ENCODE measurements around the gene NEO1. TPM values are rescaled to one million over a fixed set of nuclear protein-coding genes. Genes with fewer than 3 reads are reported as not detected.

NEO1 gene
- total RNA-seq, 1 donor from 2014 or later, result 9.8 TPM

GRCh38 chr15:73110201-73110600, 57.9 kb downstream of the NEO1 start:
- intact Hi-C loops (cut with micrococcal nuclease), result no loop called here
- Mint-ChIP-seq H3K4me1 (ENCODE audit: low read depth) (no peaks in the 10 kb centered on the region), H3K4me3 (ENCODE audit: low read depth) (no peak overlapping the region)

GRCh38 chr15:73114064-73114463, 61.8 kb downstream of the NEO1 start:
- intact Hi-C loops (cut with micrococcal nuclease), result no loop called here
- Mint-ChIP-seq H3K27ac (no peak overlapping the region), H3K4me1 (ENCODE audit: low read depth) (no peaks in the 10 kb centered on the region), H3K4me3 (ENCODE audit: low read depth) (no peak overlapping the region), H3K27me3 (ENCODE audit: low read depth) (peaks cover 16% of the 10 kb centered on the region), H3K36me3 (ENCODE audit: low read depth) (no peaks in the 10 kb centered on the region), H3K9me3 (no peaks in the 10 kb centered on the region)
- no peak for DNase-seq (ENCODE audit: low spot score)

More at GRCh38 chr15:73110201-73110600, 57.9 kb downstream of the NEO1 start:
- Mint-ChIP-seq H3K9me3 (no peaks in the 10 kb centered on the region), H3K36me3 (ENCODE audit: low read depth) (no peaks in the 10 kb centered on the region), H3K27me3 (ENCODE audit: low read depth) (peaks cover 19% of the 10 kb centered on the region), H3K27ac (no peak overlapping the region)
- no peak for DNase-seq (ENCODE audit: low spot score)

DNA sequence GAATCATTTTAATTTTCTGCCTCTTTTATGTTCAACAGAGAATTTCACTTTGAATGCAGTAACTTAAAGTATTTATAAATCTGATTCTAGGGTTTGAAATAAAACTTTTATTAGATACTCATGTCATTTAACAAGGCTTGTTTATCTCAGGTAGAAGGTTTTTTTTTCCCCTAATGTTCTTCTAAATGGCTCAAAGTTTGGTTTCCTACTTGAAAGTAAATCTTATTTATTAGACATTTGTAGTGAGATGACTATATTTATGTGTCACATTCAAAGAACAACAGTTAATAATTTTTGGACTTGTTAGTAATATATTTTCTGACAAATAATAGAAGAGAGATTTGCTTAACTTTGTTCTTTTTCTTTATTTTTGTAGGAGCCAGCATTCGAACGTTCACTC, 63.9 kb downstream of the NEO1 start:
- no peaks in the 10 kb centered on the region for H3K36me3 Mint-ChIP-seq (ENCODE audit: low read depth)
- H3K27ac Mint-ChIP-seq, result no peak overlapping the region
- no peaks in the 10 kb centered on the region for H3K9me3 Mint-ChIP-seq
- no peak overlapping the region for H3K4me3 Mint-ChIP-seq (ENCODE audit: low read depth)
- H3K4me1 Mint-ChIP-seq (ENCODE audit: low read depth), result no peaks in the 10 kb centered on the region
- DNase-seq (ENCODE audit: low spot score), result no peak
- intact Hi-C loops (cut with micrococcal nuclease), result no loop called here
- H3K27me3 Mint-ChIP-seq (ENCODE audit: low read depth), result peaks cover 6% of the 10 kb centered on the region

DNA sequence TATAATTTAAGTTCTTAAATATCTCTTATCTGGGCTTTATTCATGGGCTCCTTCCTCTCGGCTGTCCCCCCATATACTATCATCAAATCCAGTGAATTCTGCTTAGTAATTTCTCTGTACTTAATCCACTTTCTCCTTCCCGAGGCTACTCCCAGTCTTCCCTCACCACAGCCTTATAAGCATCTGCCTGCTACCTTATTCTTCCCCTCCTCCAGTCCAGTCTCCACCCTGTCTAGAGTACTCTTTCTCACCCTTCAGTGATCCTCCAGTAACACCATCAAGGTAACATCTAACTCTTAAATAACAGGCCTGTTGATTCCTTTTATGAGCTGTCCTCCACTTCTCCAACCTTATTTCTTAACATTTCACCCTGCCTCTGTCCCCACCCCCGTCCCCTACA, 65.8 kb downstream of the NEO1 start:
- Mint-ChIP-seq H3K27ac (no peak overlapping the region), H3K4me1 (ENCODE audit: low read depth) (no peaks in the 10 kb centered on the region), H3K36me3 (ENCODE audit: low read depth) (no peaks in the 10 kb centered on the region), H3K4me3 (ENCODE audit: low read depth) (no peak overlapping the region), H3K9me3 (no peaks in the 10 kb centered on the region), H3K27me3 (ENCODE audit: low read depth) (peaks cover 2% of the 10 kb centered on the region)
- intact Hi-C loops (cut with micrococcal nuclease), result no loop called here
- DNase-seq (ENCODE audit: low spot score), result no peak

- peaks cover 10% of the 10 kb centered on the region for H3K4me1 Mint-ChIP-seq (ENCODE audit: low read depth)
- H3K4me3 Mint-ChIP-seq (ENCODE audit: low read depth), result no peak overlapping the region
- DNase-seq (ENCODE audit: low spot score), result no peak
- peaks cover 2% of the 10 kb centered on the region for H3K27me3 Mint-ChIP-seq (ENCODE audit: low read depth)
- intact Hi-C loops (cut with micrococcal nuclease), result no loop called here
- no peaks in the 10 kb centered on the region for H3K9me3 Mint-ChIP-seq
- no peak overlapping the region for H3K27ac Mint-ChIP-seq
- H3K36me3 Mint-ChIP-seq (ENCODE audit: low read depth), result no peaks in the 10 kb centered on the region
Measured at GRCh38 chr15:73119478-73119877, 67.2 kb downstream of the NEO1 start.

DNA sequence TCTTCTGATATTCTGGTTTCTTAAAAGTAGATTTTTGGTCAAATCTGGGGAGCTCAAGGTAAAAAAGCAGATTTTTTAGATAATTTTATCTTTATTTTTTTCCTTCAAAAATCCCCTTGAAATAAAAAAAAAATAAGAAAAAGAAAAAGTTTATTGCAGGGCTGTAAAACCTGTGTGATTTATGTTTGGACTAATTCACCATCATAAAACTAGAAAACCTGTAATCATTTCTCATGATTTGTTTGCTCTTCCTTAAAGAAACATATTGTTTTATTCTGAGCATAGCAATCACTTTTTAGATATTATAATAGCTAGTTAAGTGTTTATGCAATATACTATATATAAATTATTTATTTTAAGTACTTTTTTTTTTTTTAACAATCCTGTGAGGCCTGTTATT, 68.0 kb downstream of the NEO1 start:
- Mint-ChIP-seq H3K4me3 (ENCODE audit: low read depth) (no peak overlapping the region), H3K27ac (no peak overlapping the region), H3K36me3 (ENCODE audit: low read depth) (no peaks in the 10 kb centered on the region), H3K9me3 (no peaks in the 10 kb centered on the region), H3K27me3 (ENCODE audit: low read depth) (peaks cover 2% of the 10 kb centered on the region), H3K4me1 (ENCODE audit: low read depth) (peaks cover 17% of the 10 kb centered on the region)
- intact Hi-C loops (cut with micrococcal nuclease), result loop anchor here (10.0 kb wide), 1 partner anchor 125 kb away; no protein-coding TSS in a partner anchor
- no peak for DNase-seq (ENCODE audit: low spot score)

- H3K36me3 Mint-ChIP-seq (ENCODE audit: low read depth), result no peaks in the 10 kb centered on the region
- peaks cover 19% of the 10 kb centered on the region for H3K4me1 Mint-ChIP-seq (ENCODE audit: low read depth)
- no peak overlapping the region for H3K4me3 Mint-ChIP-seq (ENCODE audit: low read depth)
- H3K27ac Mint-ChIP-seq, result no peak overlapping the region
- H3K27me3 Mint-ChIP-seq (ENCODE audit: low read depth), result no peaks in the 10 kb centered on the region
- DNase-seq (ENCODE audit: low spot score), result no peak
- intact Hi-C loops (cut with micrococcal nuclease), result loop anchor here (10.0 kb wide), 1 partner anchor 120 kb away; no protein-coding TSS in a partner anchor
- no peaks in the 10 kb centered on the region for H3K9me3 Mint-ChIP-seq
Measured at GRCh38 chr15:73125219-73125618, 73.0 kb downstream of the NEO1 start.

DNA sequence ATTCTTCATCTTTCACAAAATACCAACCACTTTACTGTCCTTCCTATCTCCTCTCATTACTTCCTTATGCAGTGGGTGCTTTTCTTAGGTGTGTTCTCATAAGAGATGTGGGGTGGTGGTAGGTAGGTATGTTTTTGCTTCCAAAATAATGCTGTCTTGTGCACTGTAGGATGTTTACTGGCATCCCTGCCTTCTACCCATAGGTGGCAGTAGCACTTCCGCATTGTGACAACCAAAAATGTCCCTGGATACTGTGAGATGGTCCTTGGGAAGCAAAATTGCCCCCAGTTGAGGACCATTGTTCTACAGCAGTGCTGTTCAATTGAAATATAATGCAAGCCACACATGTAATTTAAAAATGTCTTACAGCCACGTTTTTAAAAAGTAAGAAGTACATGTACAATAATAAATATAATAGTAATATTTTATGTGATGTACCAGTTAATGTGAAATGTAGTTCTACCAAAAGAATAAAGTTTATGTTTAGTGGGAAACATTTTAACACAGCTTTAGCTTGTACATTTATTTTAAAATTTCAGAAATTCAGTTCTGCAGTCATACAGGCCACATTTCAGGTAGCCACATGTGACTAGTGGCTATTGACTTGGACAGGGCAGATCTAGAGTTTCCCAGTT, 75.2 kb downstream of the NEO1 start:
- Mint-ChIP-seq H3K27ac (peak overlapping the region; percentile 26), H3K9me3 (no peaks in the 10 kb centered on the region), H3K36me3 (ENCODE audit: low read depth) (no peaks in the 10 kb centered on the region), H3K4me1 (ENCODE audit: low read depth) (peaks cover 19% of the 10 kb centered on the region), H3K27me3 (ENCODE audit: low read depth) (no peaks in the 10 kb centered on the region), H3K4me3 (ENCODE audit: low read depth) (no peak overlapping the region)
- no peak for DNase-seq (ENCODE audit: low spot score)
- intact Hi-C loops (cut with micrococcal nuclease), result loop anchor here (2.0 to 10.0 kb wide), 2 partner anchors 13 to 117 kb away; no protein-coding TSS in a partner anchor

- Mint-ChIP-seq H3K9me3 (no peaks in the 10 kb centered on the region), H3K27ac (no peak overlapping the region), H3K4me1 (ENCODE audit: low read depth) (peaks cover 2% of the 10 kb centered on the region), H3K4me3 (ENCODE audit: low read depth) (no peak overlapping the region), H3K36me3 (ENCODE audit: low read depth) (no peaks in the 10 kb centered on the region), H3K27me3 (ENCODE audit: low read depth) (no peaks in the 10 kb centered on the region)
- DNase-seq (ENCODE audit: low spot score), result no peak
- intact Hi-C loops (cut with micrococcal nuclease), result no loop called here
Measured at GRCh38 chr15:73130830-73131229, 78.6 kb downstream of the NEO1 start.

GRCh38 chr15:73134196-73134595, 81.9 kb downstream of the NEO1 start:
- no peaks in the 10 kb centered on the region for H3K36me3 Mint-ChIP-seq (ENCODE audit: low read depth)
- H3K4me1 Mint-ChIP-seq (ENCODE audit: low read depth), result peaks cover 3% of the 10 kb centered on the region
- intact Hi-C loops (cut with micrococcal nuclease), result no loop called here
- no peak overlapping the region for H3K4me3 Mint-ChIP-seq (ENCODE audit: low read depth)
- H3K9me3 Mint-ChIP-seq, result no peaks in the 10 kb centered on the region
- H3K27me3 Mint-ChIP-seq (ENCODE audit: low read depth), result no peaks in the 10 kb centered on the region
- no peak for DNase-seq (ENCODE audit: low spot score)
- no peak overlapping the region for H3K27ac Mint-ChIP-seq

DNA sequence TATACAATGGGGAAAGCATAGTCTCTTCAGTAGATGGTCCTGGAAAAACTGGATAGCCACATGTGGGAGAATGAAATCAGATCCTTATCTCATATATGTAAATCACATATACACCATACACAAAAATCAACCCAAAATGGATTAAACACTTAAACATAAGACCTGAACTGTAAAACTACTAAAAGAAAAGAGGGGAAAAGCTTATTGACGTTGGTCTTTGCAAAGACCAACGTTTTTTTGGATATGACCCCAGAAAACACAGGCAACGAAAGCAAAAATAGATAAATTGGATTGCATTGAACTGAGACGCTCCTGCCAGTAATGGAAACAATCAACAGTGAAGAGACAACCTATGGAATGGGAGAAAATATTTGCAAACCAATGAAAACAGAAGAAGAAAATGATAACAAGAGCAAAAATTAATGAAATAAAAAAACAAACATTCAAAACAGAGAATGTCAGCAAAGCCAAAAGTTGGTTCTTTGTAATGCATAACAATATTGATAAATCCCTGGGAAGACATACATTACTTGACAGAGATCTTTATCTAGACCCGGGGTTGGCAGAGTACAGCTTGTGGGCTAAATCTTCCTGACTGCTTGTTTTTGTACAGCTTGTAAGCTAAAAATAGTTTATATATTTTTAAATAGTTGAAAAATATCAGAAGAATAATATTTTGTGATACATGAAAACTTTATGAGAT, 86.9 kb downstream of the NEO1 start:
- Mint-ChIP-seq H3K4me3 (ENCODE audit: low read depth) (no peak overlapping the region), H3K4me1 (ENCODE audit: low read depth) (peaks cover 39% of the 10 kb centered on the region)
- intact Hi-C loops (cut with micrococcal nuclease), result no loop called here

DNA sequence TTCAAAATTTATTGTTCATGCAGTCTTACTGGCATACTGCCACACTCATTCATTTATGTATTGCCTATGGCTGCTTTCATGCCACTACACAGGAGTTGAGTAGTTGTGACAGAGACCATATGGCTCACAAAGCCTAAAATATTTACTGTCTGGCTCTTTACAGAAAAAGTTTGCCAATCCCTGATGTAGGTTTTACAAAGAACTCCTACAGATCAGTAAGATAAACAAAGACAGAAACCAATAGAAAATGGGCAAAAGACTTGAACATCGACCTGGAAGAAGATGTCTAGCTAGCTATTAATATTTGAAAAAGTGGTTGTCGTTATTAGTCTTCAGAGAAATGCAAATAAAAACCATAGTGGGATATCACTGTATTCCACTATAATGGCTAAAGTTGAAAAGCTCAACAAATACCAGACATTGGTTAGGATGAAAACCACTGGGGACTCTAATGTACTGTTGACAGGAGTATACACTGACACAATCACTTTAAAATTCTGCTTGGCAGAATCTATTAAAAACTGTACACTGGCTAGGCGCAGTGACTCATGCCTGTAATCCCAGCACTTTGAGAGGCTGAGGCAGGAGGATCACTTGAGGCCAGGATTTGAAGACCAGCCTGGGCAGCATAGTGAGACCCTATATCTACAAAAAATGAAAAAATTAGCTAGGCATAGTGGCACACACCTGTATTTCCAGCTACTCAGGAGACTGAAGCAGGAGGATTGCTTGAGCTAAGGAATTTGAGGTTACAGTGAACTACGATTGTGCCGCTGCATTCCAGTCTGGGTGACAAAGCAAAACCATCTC, 87.7 kb downstream of the NEO1 start:
- peak overlapping the region; percentile 12 for H3K27ac Mint-ChIP-seq
- intact Hi-C loops (cut with micrococcal nuclease), result loop anchor here (2.0 to 10.0 kb wide), 5 partner anchors 13 to 915 kb away; partner anchors contain the start of genes ADPGK and NEO1
- no peak overlapping the region for H3K4me3 Mint-ChIP-seq (ENCODE audit: low read depth)

More for the DNA sequence above, 86.9 kb downstream of the NEO1 start:
- Mint-ChIP-seq H3K27me3 (ENCODE audit: low read depth) (no peaks in the 10 kb centered on the region), H3K36me3 (ENCODE audit: low read depth) (peaks cover 13% of the 10 kb centered on the region), H3K27ac (peak overlapping the region; percentile 14), H3K9me3 (peaks cover 12% of the 10 kb centered on the region)
- no peak for DNase-seq (ENCODE audit: low spot score)

More for the DNA sequence above, 87.7 kb downstream of the NEO1 start:
- H3K36me3 Mint-ChIP-seq (ENCODE audit: low read depth), result peaks cover 21% of the 10 kb centered on the region
- peaks cover 20% of the 10 kb centered on the region for H3K9me3 Mint-ChIP-seq
- H3K4me1 Mint-ChIP-seq (ENCODE audit: low read depth), result peaks cover 47% of the 10 kb centered on the region
- no peaks in the 10 kb centered on the region for H3K27me3 Mint-ChIP-seq (ENCODE audit: low read depth)
- no peak for DNase-seq (ENCODE audit: low spot score)

Measured in activated T-helper 2 cell treated with anti-CD3 and anti-CD28 coated beads, Interferon-gamma antibody, Interleukin-2, Interleukin-4, amounts not matched to agents 10 μg/mL and 5 μg/mL and 100 μg/mL, durations not matched to agents 14 hours and 24 hours and 36 hours (primary cell).